MM.1S (cell line): ENCODE data around the gene VAMP3.

Experiments
- CTCF ChIP-seq: fragments of 300-600 bp; sonication (generic); IDR thresholded peaks from 2 replicates; pipeline ENCODE4 v1.5.1; 2016; ENCODE audit warnings: antibody characterized with exemption, low read length, mixed read lengths
- EZH2phosphoT487 ChIP-seq: fragments of 300-600 bp; sonication (generic); IDR thresholded peaks from 2 replicates; pipeline ENCODE4 v1.6.1; 2018; ENCODE audit warnings: antibody characterized with exemption, low read length

DNA sequence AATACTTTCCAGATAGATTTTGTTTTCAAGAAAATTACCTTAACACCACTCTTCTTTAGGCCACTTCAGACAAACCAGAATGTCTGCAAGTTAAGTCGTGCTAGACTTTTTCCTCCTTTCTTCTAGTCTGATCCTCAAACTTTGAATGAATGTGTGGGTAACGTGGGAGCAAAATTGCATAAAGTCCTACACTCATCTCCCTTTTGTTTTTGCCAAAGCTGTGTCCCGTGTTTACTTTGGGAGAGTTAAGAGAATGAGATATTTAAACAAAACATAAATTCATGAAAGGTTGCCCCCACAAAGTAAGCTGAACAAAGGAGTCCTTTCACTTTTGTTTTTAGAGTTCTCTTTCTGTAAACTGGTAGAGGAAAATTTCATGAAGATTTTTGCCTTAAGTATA lies 16.9 kb upstream of the VAMP3 start:
- TF ChIP-seq CTCF (no peak), EZH2phosphoT487 (no peak)
